Vagina (tissue), 2 donors: ENCODE measurements around the gene AK3. TPM values are rescaled to one million over a fixed set of nuclear protein-coding genes. Genes with fewer than 3 reads are reported as not detected.
A peak's percentile ranks its signal among the peaks of the same experiment; 100 is the strongest.
"Not testable (repeated sequence)": the region's sequence is repeated elsewhere in the genome, so short reads cannot be mapped to it uniquely, and the experiment has no call there.

ENCODE experiments used
- DNase-seq, 2 donors: peaks; one replicate each; pipeline ENCODE4 v3.0.0-alpha.2; 2017; ENCODE audit errors: extremely low spot score in 2 of 2
- H3K27ac ChIP-seq: fragments of 200-600 bp; sonication (generic); one replicate; pipeline ENCODE4 v1.5.1; 2019
- H3K27me3 ChIP-seq: fragments of 200-600 bp; sonication (generic); one replicate; pipeline ENCODE4 v1.5.1; 2019
- H3K36me3 ChIP-seq, 2 donors: fragments of 200-600 bp; sonication (generic); one replicate each; pipeline ENCODE4 v1.5.1; 2017 to 2019
- H3K4me1 ChIP-seq: fragments of 200-600 bp; sonication (generic); one replicate; pipeline ENCODE4 v1.5.1; 2019
- H3K4me3 ChIP-seq, 2 donors: fragments of 200-600 bp; sonication (generic); 1 replicate in 1 of 2; 2 replicates in 1 of 2; pipeline ENCODE4 v1.5.1; 2016 to 2019
- H3K9me3 ChIP-seq: fragments of 200-600 bp; sonication (generic); one replicate; pipeline ENCODE4 v1.5.1; 2019
- CTCF ChIP-seq, 3 experiments: fragments of 450-650 bp in 2 of 3; fragments of 200-600 bp in 1 of 3; sonication (generic) in 1 of 3; IDR thresholded peaks; one replicate each; pipeline ENCODE4 v1.5.1; 2017 to 2019; ENCODE audit warnings: antibody characterized with exemption in 3 of 3, mild to moderate bottlenecking in 2 of 3, moderate library complexity in 2 of 3
- POLR2A ChIP-seq, 2 donors: fragments of 450-650 bp; IDR thresholded peaks; one replicate each; pipeline ENCODE4 v1.6.1; 2017; ENCODE audit warnings: antibody characterized with exemption in 2 of 2, mild to moderate bottlenecking in 2 of 2, moderate library complexity in 2 of 2
- POLR2AphosphoS5 ChIP-seq, 2 donors: sonication (generic); formaldehyde crosslinking; IDR thresholded peaks; one replicate each; pipeline ENCODE4 v1.9.0; 2017; ENCODE audit warnings: antibody characterized with exemption in 2 of 2, mild to moderate bottlenecking in 2 of 2, low read depth in 1 of 2; ENCODE audit not compliant: insufficient read depth in 1 of 2
- intact Hi-C: fragments of 100-400 bp; cut with DNase I; formaldehyde crosslinking; loops from one replicate; pipeline ENCODE4 v1.15.1; 2023
- total RNA-seq: library from RNA; depleted of rRNA; stranded (reverse); fragments of >200 nt; gene quantifications from one replicate; pipeline ENCODE4 v1.2.3, GENCODE V29; 2016

AK3 gene
- total RNA-seq, 1 donor from 2014 or later, result 72.4 TPM

DNA sequence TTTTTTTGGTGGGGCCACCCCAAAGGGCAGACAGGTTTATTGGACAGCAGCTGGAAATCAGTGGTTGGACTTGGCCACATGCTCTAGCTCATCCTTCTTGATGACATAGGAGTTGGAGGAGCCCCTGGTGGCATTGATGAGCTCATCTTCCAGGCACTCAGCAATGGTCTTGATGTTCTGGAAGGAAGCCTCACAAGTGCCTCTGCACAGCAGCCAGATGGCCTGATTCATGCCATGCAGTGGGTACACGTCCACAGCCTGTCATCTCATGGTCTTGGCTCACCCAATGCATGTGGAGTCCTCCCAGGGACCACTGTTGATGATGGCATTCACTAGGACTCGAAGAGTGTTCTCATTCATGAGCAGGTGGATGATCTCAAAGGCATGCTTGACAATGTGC, 40.4 kb upstream of the AK3 start:
- H3K27ac ChIP-seq, result no peak overlapping the region
- no peak for DNase-seq
- intact Hi-C loops, result no loop called here
- no peaks in the 10 kb centered on the region for H3K4me1 ChIP-seq
- H3K36me3 ChIP-seq, result no peaks in the 10 kb centered on the region
- TF ChIP-seq POLR2AphosphoS5 (IDR thresholded peaks at IDR 0.05; ENCODE audit: insufficient read depth in 1 of 2, low read depth in 1 of 2) (no peak), CTCF (IDR thresholded peaks at IDR 0.05) (no peak)
- no peak overlapping the region for H3K4me3 ChIP-seq
- H3K27me3 ChIP-seq, result no peaks in the 10 kb centered on the region
- H3K9me3 ChIP-seq, result no peaks in the 10 kb centered on the region

DNA sequence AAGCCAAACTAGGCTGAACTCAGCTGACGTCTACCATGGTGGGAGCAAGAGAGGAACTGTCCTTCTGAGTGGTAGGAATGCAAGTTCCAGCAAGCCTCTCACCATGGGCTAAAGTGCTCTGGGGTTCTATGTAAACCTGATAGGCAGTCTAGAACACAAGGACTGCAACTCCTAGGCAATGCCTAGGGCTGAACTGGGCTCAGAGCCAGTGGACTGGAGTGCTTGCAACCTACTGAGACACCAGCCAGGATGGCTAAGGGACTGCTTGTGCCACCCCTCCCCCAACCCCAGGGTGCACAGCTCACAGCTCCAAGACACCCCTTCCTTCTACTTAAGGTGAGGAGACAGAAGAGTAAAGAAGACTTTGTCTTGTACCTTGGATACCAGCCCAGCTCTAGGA, 39.6 kb upstream of the AK3 start:
- intact Hi-C loops, result no loop called here
- DNase-seq, result no peak
- Histone ChIP-seq H3K9me3 (no peaks in the 10 kb centered on the region), H3K4me3 (no peak overlapping the region), H3K27me3 (no peaks in the 10 kb centered on the region), H3K36me3 (no peaks in the 10 kb centered on the region), H3K27ac (no peak overlapping the region), H3K4me1 (no peaks in the 10 kb centered on the region)
- TF ChIP-seq CTCF (IDR thresholded peaks at IDR 0.05) (no peak), POLR2AphosphoS5 (IDR thresholded peaks at IDR 0.05; ENCODE audit: insufficient read depth in 1 of 2, low read depth in 1 of 2) (no peak), POLR2A (IDR thresholded peaks at IDR 0.05) (no peak)

GRCh38 chr9:4774958-4775357, 34.0 kb upstream of the AK3 start:
- H3K4me3 ChIP-seq, H3K4me1 ChIP-seq, H3K27ac ChIP-seq, H3K9me3 ChIP-seq, DNase-seq, H3K27me3 ChIP-seq, intact Hi-C loops, H3K36me3 ChIP-seq: not testable (repeated sequence)

DNA sequence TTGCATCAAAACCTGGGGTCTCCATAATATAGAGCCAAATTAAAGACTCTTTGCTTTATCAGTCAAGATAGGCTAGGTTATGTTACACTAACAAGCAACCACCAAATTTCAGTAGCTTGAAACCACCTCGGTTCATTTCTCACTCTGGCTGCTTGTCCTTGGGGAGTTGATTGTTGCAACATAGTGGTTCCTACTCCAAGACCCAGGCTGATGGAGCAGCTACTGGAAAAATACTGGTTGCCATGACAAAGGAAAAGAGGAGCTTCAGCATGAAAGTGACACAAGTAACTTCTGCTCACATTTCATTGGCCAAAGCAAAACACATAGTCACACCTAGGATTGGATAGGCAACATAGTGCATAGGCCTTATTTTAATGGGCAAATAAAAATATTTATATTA, 33.2 kb upstream of the AK3 start:
- H3K27me3 ChIP-seq, result no peaks in the 10 kb centered on the region
- no peaks in the 10 kb centered on the region for H3K9me3 ChIP-seq
- intact Hi-C loops, result no loop called here
- no peak for TF ChIP-seq POLR2AphosphoS5 (IDR thresholded peaks at IDR 0.05; ENCODE audit: insufficient read depth in 1 of 2, low read depth in 1 of 2)
- no peak for TF ChIP-seq POLR2A (IDR thresholded peaks at IDR 0.05)
- TF ChIP-seq CTCF (IDR thresholded peaks at IDR 0.05), result no peak
- no peaks in the 10 kb centered on the region for H3K4me1 ChIP-seq
- no peak overlapping the region for H3K27ac ChIP-seq
- H3K4me3 ChIP-seq, result no peak overlapping the region
- no peaks in the 10 kb centered on the region for H3K36me3 ChIP-seq
- peak in 1 of 2 donors; percentile 91 for DNase-seq

GRCh38 chr9:4771788-4772187, 30.8 kb upstream of the AK3 start:
- H3K4me3 ChIP-seq, result no peak overlapping the region
- TF ChIP-seq POLR2AphosphoS5 (IDR thresholded peaks at IDR 0.05; ENCODE audit: insufficient read depth in 1 of 2, low read depth in 1 of 2) (no peak), CTCF (IDR thresholded peaks at IDR 0.05) (no peak), POLR2A (IDR thresholded peaks at IDR 0.05) (no peak)
- no peak for DNase-seq
- intact Hi-C loops, result no loop called here
- no peaks in the 10 kb centered on the region for H3K36me3 ChIP-seq
- H3K27me3 ChIP-seq, result no peaks in the 10 kb centered on the region
- H3K4me1 ChIP-seq, result no peaks in the 10 kb centered on the region
- no peak overlapping the region for H3K27ac ChIP-seq
- H3K9me3 ChIP-seq, result no peaks in the 10 kb centered on the region
